Stomach smooth muscle (tissue), 2 donors: Measurements from ENCODE around the gene CAMK2A.

Experiments
- H3K27ac ChIP-seq: one replicate; pipeline ENCODE4 v1.7.0; 2013; ENCODE audit warnings: mild to moderate bottlenecking, low read length, inconsistent platforms
- H3K27me3 ChIP-seq, 2 donors: one replicate each; pipeline ENCODE4 v1.7.0; 2013; ENCODE audit warnings: low read length in 2 of 2; ENCODE audit not compliant: insufficient read depth in 2 of 2, control insufficient read depth in 1 of 2
- H3K36me3 ChIP-seq, 2 donors: one replicate each; pipeline ENCODE4 v1.7.0; 2013; ENCODE audit warnings: low read length in 2 of 2; ENCODE audit not compliant: control insufficient read depth in 2 of 2, insufficient read depth in 2 of 2
- H3K4me1 ChIP-seq: one replicate; pipeline ENCODE4 v1.7.0; 2013; ENCODE audit warnings: low read length; ENCODE audit not compliant: control insufficient read depth, insufficient read depth
- H3K4me3 ChIP-seq, 2 donors: one replicate each; pipeline ENCODE4 v1.7.0; 2013; ENCODE audit warnings: low read length in 2 of 2
- H3K9ac ChIP-seq, 2 donors: one replicate each; pipeline ENCODE4 v1.7.0; 2013; ENCODE audit warnings: low read length in 2 of 2, mild to moderate bottlenecking in 1 of 2
- H3K9me3 ChIP-seq, 2 donors: one replicate each; pipeline ENCODE4 v1.7.0; 2013; ENCODE audit warnings: low read length in 2 of 2; ENCODE audit not compliant: control insufficient read depth in 2 of 2
- donor health status: healthy.
- donor health status: Pancreatic carcinoma.

The CAMK2A gene

DNA sequence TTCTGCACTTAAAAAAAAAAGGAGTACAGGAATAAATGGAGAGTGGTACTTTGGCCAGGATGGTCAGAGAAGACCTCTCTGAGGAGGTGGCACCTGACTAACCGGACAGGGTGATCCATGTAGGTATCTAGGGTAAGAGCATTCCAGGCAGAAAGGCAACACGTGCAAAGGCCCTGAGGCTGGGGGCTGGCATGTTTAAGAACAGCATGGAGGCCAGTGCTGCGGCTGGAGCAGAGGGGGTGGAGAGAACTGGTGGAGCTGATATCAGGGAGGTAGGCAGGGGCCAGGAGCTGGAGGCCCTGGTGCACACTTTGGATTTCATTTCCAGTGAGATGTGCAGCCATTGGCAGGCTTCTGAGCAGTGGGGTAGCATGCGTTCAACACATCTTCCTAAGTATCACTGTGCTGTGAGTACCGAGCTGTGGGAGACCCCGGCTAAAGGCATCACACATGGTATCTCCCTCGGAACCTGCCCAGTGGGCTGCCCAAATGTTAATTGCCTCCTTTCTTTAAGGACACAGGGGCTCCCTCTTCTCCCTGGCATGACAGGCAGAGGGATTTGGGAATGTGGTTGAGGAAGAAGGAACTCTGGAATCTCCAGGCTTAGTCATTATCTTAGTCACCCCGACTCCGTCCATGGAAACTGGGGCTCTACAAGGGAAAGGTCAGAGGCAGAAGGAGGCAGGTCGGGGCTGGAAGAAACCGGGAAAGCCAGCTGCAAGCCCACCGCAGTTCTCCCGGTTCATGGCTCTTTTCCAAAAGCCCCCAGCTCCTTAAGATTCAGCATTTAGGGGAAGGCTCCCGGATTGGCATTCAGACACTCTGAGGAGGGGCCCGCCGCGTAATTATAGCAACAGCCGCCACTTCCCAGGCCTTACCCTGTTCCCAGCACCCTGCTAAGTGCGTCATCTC is 81.1 kb downstream of the CAMK2A start:
- H3K4me1 ChIP-seq = no peaks in the 10 kb centered on the region
- H3K9ac ChIP-seq = no peak overlapping the region
- H3K9me3 ChIP-seq = no peaks in the 10 kb centered on the region
- H3K36me3 ChIP-seq = no peaks in the 10 kb centered on the region
- no peak overlapping the region for H3K4me3 ChIP-seq
- no peak overlapping the region for H3K27ac ChIP-seq
- H3K27me3 ChIP-seq = peaks cover 0 to 2% of the 10 kb centered on the region in 2 donors

DNA sequence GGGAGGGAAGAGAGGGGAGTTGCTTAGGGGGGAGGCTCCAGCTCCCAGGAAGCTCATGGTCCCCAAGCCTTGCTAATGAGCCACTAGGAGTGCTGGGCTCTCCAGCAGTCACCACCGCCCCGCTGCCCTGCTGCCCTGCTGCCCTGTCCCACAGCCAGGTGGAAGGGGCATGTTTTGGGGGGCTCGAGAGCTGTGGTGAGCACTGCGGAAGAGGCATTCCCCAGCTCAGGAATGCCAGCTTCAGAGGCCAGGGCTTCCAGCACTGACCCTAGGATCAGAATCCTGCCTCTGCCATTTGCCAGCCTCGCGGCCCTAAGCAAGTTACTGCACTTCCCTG is 82.8 kb downstream of the CAMK2A start:
- no peaks in the 10 kb centered on the region for H3K36me3 ChIP-seq
- peaks cover 0 to 2% of the 10 kb centered on the region in 2 donors for H3K27me3 ChIP-seq
- H3K9ac ChIP-seq = no peak overlapping the region
- H3K27ac ChIP-seq = no peak overlapping the region
- H3K4me1 ChIP-seq = no peaks in the 10 kb centered on the region
- no peaks in the 10 kb centered on the region for H3K9me3 ChIP-seq
- no peak overlapping the region for H3K4me3 ChIP-seq

DNA sequence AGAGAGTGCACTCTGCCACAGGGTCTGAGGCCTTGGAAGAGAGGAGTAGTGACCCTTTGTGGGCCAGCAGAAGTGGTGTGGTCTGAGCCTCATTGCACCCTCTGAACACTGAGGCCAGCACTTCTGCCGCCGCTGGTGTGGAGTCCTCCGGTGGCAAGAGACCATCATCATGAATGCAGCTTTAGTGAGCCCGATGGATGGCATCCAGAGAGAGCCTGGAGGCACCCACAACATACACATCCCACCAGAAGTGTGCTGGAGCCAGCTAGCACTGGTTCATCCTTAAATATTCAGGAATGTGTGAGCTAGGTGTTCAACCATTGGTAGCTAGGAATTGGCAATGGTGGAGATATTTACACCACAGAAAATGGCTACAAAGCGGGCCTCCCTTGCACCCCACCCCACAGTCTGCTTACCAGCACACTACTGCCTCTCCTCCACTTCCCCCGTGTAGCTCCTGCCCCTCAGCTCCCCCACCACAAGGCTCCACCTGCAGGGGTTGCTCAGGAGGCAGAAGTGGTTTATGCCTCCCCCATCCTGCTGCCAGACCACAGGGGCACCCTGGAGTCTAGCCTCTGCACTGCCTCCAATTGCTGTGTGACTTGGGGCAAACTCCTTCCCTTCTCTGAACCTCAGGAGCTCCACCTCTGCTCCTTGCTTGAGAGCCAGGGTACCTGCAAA is 83.3 kb downstream of the CAMK2A start:
- Histone ChIP-seq H3K27ac (no peak overlapping the region), H3K4me1 (no peaks in the 10 kb centered on the region), H3K4me3 (no peak overlapping the region), H3K9ac (no peak overlapping the region), H3K36me3 (no peaks in the 10 kb centered on the region), H3K27me3 (peaks cover 0 to 2% of the 10 kb centered on the region in 2 donors), H3K9me3 (no peaks in the 10 kb centered on the region)

DNA sequence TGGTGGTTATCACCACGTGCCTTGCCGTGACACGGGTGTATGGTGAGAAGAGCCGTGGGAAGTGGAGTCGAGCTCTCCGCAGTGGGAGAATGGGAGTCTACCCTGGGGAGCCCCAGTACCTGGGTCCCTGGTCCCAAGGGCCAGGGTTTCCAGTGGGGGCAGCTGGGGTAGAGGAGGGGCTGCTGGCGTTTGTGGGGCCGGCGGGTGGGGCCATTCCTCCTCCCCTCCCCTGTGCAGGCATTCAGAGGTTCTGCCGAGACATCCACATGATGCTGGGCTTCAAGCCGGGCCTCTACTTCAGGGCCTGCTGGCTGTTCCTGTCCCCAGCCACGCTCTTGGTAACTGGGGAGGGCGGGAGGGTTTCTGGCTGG is 85.0 kb downstream of the CAMK2A start:
- H3K36me3 ChIP-seq = no peaks in the 10 kb centered on the region
- no peak overlapping the region for H3K27ac ChIP-seq
- H3K4me3 ChIP-seq = no peak overlapping the region
- H3K27me3 ChIP-seq = no peaks in the 10 kb centered on the region
- no peak overlapping the region for H3K9ac ChIP-seq
- H3K9me3 ChIP-seq = no peaks in the 10 kb centered on the region
- no peaks in the 10 kb centered on the region for H3K4me1 ChIP-seq

DNA sequence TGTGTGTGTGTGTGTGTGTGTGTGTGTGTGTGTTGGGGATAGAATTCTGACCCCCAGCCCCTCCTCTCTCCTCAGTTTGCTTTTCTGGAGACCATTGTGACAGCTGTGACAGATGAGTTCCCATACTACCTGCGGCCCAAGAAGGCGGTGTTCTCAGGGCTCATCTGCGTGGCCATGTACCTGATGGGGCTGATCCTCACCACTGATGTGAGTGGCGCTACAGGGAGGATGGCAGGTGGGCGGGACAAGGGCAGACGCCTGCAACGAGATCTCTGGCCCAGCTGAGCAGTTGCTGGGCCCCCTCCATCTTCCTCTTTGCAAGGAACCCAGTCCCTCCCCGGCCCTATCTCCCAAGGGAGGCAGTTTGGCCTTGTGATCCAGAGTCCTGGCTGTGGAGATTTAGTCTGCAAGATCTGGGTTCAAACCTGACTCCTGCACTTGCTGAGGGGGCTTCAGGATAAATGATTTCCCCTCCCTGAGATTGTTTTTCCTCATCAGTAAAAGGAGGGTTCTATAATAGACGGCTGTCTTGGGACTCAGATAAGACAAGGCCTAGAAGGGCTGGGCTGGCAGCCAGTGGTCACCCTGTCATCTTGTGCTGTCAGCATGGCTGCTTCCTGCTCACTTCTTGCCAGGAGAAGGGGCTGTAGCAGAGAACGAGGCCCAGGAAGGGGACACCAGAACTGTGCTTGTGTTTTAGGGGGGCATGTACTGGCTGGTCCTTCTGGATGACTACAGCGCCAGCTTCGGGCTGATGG is 85.6 kb downstream of the CAMK2A start:
- H3K27me3 ChIP-seq = no peaks in the 10 kb centered on the region
- no peaks in the 10 kb centered on the region for H3K36me3 ChIP-seq
- no peak overlapping the region for H3K27ac ChIP-seq
- no peaks in the 10 kb centered on the region for H3K9me3 ChIP-seq
- no peak overlapping the region for H3K4me3 ChIP-seq
- no peak overlapping the region for H3K9ac ChIP-seq
- H3K4me1 ChIP-seq = no peaks in the 10 kb centered on the region

DNA sequence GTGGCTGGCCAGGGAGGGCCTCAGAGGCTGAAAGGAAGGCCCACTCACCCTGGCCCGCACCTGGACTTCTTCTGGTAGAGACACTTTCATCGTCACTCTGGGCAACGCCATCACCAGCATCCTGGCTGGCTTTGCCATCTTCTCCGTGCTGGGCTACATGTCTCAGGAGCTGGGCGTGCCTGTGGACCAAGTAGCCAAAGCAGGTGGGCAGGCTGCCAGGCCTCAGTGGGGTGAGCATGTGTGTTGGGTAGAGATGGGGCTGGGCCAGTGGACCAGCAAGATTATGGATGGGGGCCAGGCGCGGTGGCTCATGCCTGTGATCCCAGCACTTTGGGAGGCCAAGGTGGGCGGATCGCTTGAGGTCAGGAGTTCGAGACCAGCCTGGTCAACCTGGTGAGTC is 87.1 kb downstream of the CAMK2A start:
- Histone ChIP-seq H3K9ac (no peak overlapping the region), H3K36me3 (no peaks in the 10 kb centered on the region), H3K27me3 (no peaks in the 10 kb centered on the region), H3K9me3 (no peaks in the 10 kb centered on the region), H3K4me1 (no peaks in the 10 kb centered on the region), H3K27ac (no peak overlapping the region), H3K4me3 (no peak overlapping the region)

DNA sequence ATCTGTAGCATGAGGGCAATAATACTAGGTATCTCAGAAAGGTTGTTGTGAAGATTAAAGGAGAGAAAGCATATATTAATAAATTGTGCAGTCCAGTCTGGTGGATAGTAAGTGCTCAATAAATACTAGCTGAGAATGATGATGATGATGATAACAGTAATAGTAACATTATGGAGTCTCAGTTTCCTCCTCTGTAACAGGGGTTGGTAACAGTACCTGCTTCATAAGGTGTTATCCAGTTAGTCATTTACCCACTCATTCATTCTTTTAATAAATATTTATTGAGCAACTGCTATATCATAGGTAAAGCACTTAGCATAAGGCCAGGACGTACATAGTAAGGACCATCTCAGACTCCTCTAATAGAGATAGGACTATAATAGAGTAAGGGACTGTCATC is 92.1 kb downstream of the CAMK2A start:
- Histone ChIP-seq H3K27ac (no peak overlapping the region), H3K9me3 (no peaks in the 10 kb centered on the region), H3K9ac (no peak overlapping the region), H3K27me3 (peaks cover 0 to 2% of the 10 kb centered on the region in 2 donors), H3K36me3 (no peaks in the 10 kb centered on the region), H3K4me3 (no peak overlapping the region), H3K4me1 (no peaks in the 10 kb centered on the region)

DNA sequence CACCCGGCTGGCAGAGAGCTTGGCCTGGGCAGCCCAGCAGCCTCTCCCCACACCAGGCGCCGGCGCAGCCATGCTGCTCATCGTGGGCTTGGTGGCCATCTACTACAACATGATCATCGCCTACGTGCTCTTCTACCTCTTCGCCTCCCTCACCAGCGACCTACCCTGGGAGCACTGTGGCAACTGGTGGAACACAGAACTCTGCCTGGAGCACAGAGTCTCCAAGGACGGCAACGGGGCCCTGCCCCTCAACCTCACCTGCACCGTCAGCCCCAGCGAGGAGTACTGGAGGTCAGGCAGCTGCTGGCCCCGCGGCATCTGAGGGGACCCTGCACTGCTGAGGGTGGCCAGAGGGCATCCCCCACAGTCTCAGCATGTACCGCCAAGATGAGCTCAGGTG is 92.6 kb downstream of the CAMK2A start:
- H3K9ac ChIP-seq = no peak overlapping the region
- no peaks in the 10 kb centered on the region for H3K36me3 ChIP-seq
- H3K27me3 ChIP-seq = peaks cover 0 to 2% of the 10 kb centered on the region in 2 donors
- H3K9me3 ChIP-seq = no peaks in the 10 kb centered on the region
- no peak overlapping the region for H3K27ac ChIP-seq
- H3K4me3 ChIP-seq = no peak overlapping the region
- no peaks in the 10 kb centered on the region for H3K4me1 ChIP-seq

DNA sequence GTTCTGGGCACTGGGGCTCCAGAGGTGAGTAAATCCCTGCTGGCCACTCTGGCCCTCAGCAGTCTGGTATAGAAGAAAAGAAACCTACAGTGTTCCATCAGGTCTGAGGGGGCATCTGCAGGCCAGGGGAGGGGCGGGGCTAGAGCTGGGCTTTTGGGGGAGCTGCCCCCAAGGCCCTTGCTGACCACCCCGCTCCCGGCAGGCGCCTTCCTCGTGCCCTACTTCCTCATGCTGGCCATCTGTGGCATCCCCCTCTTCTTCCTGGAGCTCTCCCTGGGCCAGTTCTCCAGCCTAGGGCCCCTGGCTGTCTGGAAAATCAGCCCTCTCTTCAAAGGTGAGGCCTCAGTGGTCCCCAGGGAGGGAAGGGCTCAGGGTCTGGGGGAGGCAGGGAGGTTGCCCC is 93.1 kb downstream of the CAMK2A start:
- Histone ChIP-seq H3K9ac (no peak overlapping the region), H3K27ac (no peak overlapping the region), H3K27me3 (peaks cover 0 to 2% of the 10 kb centered on the region in 2 donors), H3K9me3 (no peaks in the 10 kb centered on the region), H3K36me3 (no peaks in the 10 kb centered on the region), H3K4me3 (no peak overlapping the region), H3K4me1 (no peaks in the 10 kb centered on the region)

DNA sequence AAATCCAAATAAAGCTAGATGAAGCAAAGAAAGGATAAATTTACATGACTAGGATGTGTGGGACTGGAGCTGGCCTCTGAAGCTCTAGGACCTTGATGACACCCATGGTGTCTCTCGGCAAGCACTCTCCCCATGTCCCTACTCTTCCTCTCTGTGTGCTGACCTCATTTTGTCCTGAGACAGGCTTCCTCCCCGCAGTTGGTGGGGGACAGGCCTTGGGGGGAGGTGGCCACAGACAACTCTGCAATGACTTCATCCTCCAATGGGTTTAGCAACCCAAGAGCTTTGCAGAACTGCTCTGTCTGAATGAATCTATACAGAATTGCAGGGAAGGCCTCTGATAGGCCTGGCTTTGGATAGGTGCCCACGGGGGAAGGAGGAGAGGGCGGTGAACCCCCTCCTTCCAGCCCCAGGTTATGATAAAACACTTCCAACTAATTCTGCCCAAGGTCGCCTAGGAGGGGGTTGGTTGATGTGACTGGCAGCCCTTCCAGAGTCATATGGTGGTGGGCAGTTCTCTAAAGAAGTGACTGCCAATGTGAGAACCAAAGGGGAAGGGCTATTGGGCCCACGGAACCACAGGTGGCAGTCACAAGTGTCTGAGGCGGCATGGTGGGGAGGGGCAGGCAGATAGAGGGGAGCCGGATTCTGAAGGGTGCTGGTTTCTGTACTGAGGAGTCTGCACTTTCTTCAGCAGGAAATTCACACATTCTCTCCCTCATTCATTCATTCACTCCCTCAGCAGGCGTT is 93.7 kb downstream of the CAMK2A start:
- no peak overlapping the region for H3K9ac ChIP-seq
- no peak overlapping the region for H3K4me3 ChIP-seq
- H3K27me3 ChIP-seq = peaks cover 2% of the 10 kb centered on the region in 2 donors
- no peaks in the 10 kb centered on the region for H3K4me1 ChIP-seq
- no peaks in the 10 kb centered on the region for H3K36me3 ChIP-seq
- H3K27ac ChIP-seq = no peak overlapping the region
- no peaks in the 10 kb centered on the region for H3K9me3 ChIP-seq
